Fibroblast of lung (primary cell): ENCODE measurements around the gene SLC30A10. TPM values are rescaled to one million over a fixed set of nuclear protein-coding genes. Genes with fewer than 3 reads are reported as not detected.
"Not testable (repeated sequence)": the region's sequence is repeated elsewhere in the genome, so short reads cannot be mapped to it uniquely, and the experiment has no call there.

Experiments
- DNase-seq, 2 donors: peaks; one replicate each; pipeline versions ENCODE4 v3.0.0 to v3.0.0-alpha.2; 2010; ENCODE audit warnings: low read depth in 2 of 2
- H2AFZ ChIP-seq: 2 replicates; pipeline ENCODE4 v1.5.1; 2012; ENCODE audit warnings: low read length, control low read depth, inconsistent platforms
- H3K27ac ChIP-seq: 2 replicates; pipeline ENCODE4 v1.5.1; 2011; ENCODE audit warnings: low read length, control low read depth; ENCODE audit not compliant: insufficient read depth
- H3K27me3 ChIP-seq: 2 replicates; pipeline ENCODE4 v1.5.1; 2011; ENCODE audit warnings: mild to moderate bottlenecking, low read length; ENCODE audit not compliant: control insufficient read depth, insufficient read depth
- H3K36me3 ChIP-seq: 2 replicates; pipeline ENCODE4 v1.5.1; 2011; ENCODE audit warnings: low read length; ENCODE audit not compliant: control insufficient read depth, insufficient read depth
- H3K4me1 ChIP-seq: 2 replicates; pipeline ENCODE4 v1.5.1; 2011; ENCODE audit warnings: low read length; ENCODE audit not compliant: control insufficient read depth, insufficient read depth; ENCODE audit errors: extremely low read depth
- H3K4me2 ChIP-seq: 2 replicates; pipeline ENCODE4 v1.5.1; 2011; ENCODE audit warnings: low read length, control low read depth; ENCODE audit not compliant: insufficient read depth; ENCODE audit errors: extremely low read depth
- H3K4me3 ChIP-seq, 4 experiments: fragments of 200-600 bp in 1 of 4; sonication (generic) in 1 of 4; replicated peaks in 1 of 4; 2 replicates each; pipeline ENCODE4 v1.5.1; 2011 to 2016; ENCODE audit warnings: low read length in 4 of 4, low read depth in 3 of 4, mild to moderate bottlenecking in 3 of 4, control low read depth in 2 of 4, inconsistent platforms in 1 of 4, mixed read lengths in 1 of 4; ENCODE audit not compliant: insufficient read depth in 1 of 4; ENCODE audit errors: control extremely low read depth in 1 of 4
- H3K79me2 ChIP-seq: 2 replicates; pipeline ENCODE4 v1.5.1; 2012; ENCODE audit warnings: mild to moderate bottlenecking, low read length, inconsistent platforms; ENCODE audit not compliant: control insufficient read depth, insufficient read depth
- H3K9ac ChIP-seq: 2 replicates; pipeline ENCODE4 v1.5.1; 2011; ENCODE audit warnings: mild to moderate bottlenecking, low read length, control low read depth; ENCODE audit not compliant: insufficient read depth
- H3K9me3 ChIP-seq: 2 replicates; pipeline ENCODE4 v1.5.1; 2012; ENCODE audit warnings: low read depth, low read length; ENCODE audit not compliant: control insufficient read depth, insufficient read depth
- H4K20me1 ChIP-seq: 2 replicates; pipeline ENCODE4 v1.5.1; 2011; ENCODE audit warnings: low read length; ENCODE audit not compliant: control insufficient read depth, insufficient read depth; ENCODE audit errors: extremely low read depth
- EZH2 ChIP-seq: IDR thresholded peaks from 2 replicates; pipeline ENCODE4 v1.5.1; 2012; ENCODE audit warnings: low read length, control low read depth, mild to moderate bottlenecking; ENCODE audit errors: missing control alignments
- polyA plus RNA-seq, 2 donors: library from polyadenylated mRNA; depleted of rRNA in 1 of 2; stranded (reverse) in 1 of 2; unstranded in 1 of 2; fragments of >200 nt; gene quantifications; 2 replicates each; pipeline ENCODE4 v1.2.1, GENCODE V29; 2011 to 2012; ENCODE audit warnings: missing spikeins in 1 of 2
- total RNA-seq: library from RNA; depleted of rRNA; stranded (reverse); fragments of >200 nt; gene quantifications from 2 replicates; pipeline ENCODE4 v1.2.1, GENCODE V29; 2014
- TF ChIP-seq, protein P1 (sequence below), 2 donors: IDR thresholded peaks in 1 of 2; conservative IDR thresholded peaks in 1 of 2; 1 replicate in 1 of 2; 2 replicates in 1 of 2; pipeline ENCODE4 v1.5.1; 2011 to 2012; ENCODE audit warnings: low read length in 2 of 2, control low read depth in 1 of 2, inconsistent platforms in 1 of 2, low read depth in 1 of 2, mild to moderate bottlenecking in 1 of 2

The SLC30A10 gene
- total and polyA plus RNA-seq, 2 donors (not counting 1 experiment from before 2014, with no cell fraction given), result not detected

DNA sequence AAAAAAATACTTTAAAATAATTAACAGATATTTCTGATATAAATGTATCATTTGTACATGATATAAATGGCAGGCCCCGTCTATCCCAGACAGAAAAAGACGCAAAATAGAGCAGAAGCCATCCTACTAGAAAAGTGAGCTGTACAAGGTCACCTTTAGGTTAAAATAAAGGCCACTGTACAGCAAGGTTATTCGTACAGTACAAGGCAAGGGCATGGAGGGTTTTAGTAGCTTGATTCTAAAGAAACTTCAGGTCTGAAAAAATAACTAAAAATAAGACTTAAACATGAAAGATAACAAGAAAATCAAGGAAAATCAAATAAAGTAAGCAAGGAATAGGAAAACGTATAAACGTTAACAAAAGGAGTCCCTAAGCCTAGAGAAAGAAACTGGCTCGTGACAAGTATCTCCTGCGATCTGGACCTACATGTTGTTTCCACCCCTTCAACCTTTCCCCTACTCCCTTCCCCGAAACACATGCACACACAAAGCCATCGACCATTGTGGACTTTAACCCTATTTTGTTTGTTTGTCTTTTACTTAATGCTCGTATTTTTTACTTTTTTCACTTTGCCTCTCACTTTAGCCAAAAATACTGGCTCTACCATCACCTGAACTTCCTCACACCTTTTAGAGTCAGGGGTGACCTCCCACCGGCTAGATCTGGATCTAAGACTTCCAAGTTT is 26.5 kb upstream of the SLC30A10 start:
- Histone ChIP-seq H2AFZ (no peak overlapping the region), H3K27me3 (no peaks in the 10 kb centered on the region), H3K4me2 (no peak overlapping the region), H3K36me3 (no peaks in the 10 kb centered on the region), H4K20me1 (no peaks in the 10 kb centered on the region), H3K4me1 (no peaks in the 10 kb centered on the region), H3K79me2 (no peaks in the 10 kb centered on the region), H3K4me3 (no peak overlapping the region), H3K9ac (no peak overlapping the region), H3K27ac (no peak overlapping the region), H3K9me3 (no peaks in the 10 kb centered on the region)
- no peak for TF ChIP-seq EZH2
- TF ChIP-seq, protein P1, sequence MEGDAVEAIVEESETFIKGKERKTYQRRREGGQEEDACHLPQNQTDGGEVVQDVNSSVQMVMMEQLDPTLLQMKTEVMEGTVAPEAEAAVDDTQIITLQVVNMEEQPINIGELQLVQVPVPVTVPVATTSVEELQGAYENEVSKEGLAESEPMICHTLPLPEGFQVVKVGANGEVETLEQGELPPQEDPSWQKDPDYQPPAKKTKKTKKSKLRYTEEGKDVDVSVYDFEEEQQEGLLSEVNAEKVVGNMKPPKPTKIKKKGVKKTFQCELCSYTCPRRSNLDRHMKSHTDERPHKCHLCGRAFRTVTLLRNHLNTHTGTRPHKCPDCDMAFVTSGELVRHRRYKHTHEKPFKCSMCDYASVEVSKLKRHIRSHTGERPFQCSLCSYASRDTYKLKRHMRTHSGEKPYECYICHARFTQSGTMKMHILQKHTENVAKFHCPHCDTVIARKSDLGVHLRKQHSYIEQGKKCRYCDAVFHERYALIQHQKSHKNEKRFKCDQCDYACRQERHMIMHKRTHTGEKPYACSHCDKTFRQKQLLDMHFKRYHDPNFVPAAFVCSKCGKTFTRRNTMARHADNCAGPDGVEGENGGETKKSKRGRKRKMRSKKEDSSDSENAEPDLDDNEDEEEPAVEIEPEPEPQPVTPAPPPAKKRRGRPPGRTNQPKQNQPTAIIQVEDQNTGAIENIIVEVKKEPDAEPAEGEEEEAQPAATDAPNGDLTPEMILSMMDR (conservative IDR thresholded peaks at IDR 0.05 in 1 of 2, IDR thresholded peaks at IDR 0.05 in 1 of 2; ENCODE audit: low read depth in 1 of 2, low read length in 2 of 2), result no peak
- no peak for DNase-seq

DNA sequence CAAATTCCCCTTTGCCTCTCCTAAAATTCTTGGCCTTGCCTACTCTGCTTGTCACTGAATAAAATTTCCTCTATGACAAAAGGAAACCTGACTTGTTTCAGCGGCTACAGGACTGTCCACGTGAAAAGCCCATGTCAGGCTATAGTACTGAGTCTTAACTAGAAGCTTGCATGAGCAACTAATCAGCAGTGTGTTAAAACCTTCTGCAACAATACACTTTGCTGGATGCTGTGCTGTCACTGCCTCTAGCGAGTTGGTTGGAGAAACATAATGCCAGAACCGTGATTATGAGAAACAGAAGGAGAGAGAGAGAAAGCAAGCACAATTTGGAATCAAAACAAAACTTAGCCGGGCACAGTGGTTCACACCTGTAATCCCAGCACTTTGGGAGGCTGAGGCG is 25.7 kb upstream of the SLC30A10 start:
- Histone ChIP-seq H3K4me3 (no peak overlapping the region), H3K36me3 (no peaks in the 10 kb centered on the region), H3K4me1 (no peaks in the 10 kb centered on the region), H3K9ac (no peak overlapping the region), H3K27ac (no peak overlapping the region), H3K27me3 (no peaks in the 10 kb centered on the region), H3K79me2 (no peaks in the 10 kb centered on the region), H2AFZ (no peak overlapping the region), H3K4me2 (no peak overlapping the region), H3K9me3 (no peaks in the 10 kb centered on the region), H4K20me1 (no peaks in the 10 kb centered on the region)
- DNase-seq, result no peak
- TF ChIP-seq, protein P1 (conservative IDR thresholded peaks at IDR 0.05 in 1 of 2, IDR thresholded peaks at IDR 0.05 in 1 of 2; ENCODE audit: low read depth in 1 of 2, low read length in 2 of 2), result no peak
- TF ChIP-seq EZH2, result no peak

DNA sequence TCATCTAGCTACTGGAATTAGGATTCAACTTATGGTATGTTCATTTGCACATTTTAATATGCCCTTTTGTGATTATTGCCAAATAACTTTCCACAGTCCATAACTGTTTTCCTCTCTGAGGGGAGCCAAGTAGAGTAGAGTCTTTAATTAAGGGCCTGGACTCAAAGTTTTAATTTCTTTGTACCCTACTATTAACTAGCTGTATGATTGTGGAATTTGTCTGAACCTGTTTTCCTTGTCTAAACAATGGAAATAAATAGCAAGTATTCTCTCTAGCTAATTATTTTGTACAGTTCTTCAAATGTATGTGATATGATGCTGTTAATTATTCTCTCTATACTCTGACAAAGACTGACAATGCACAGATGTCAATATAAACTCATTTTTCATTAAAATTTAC is 24.0 kb upstream of the SLC30A10 start:
- no peak for DNase-seq
- H3K36me3 ChIP-seq, result no peaks in the 10 kb centered on the region
- H3K27me3 ChIP-seq, result no peaks in the 10 kb centered on the region
- no peak overlapping the region for H3K27ac ChIP-seq
- no peaks in the 10 kb centered on the region for H4K20me1 ChIP-seq
- no peaks in the 10 kb centered on the region for H3K79me2 ChIP-seq
- H3K9ac ChIP-seq, result no peak overlapping the region
- no peaks in the 10 kb centered on the region for H3K9me3 ChIP-seq
- H3K4me1 ChIP-seq, result no peaks in the 10 kb centered on the region
- TF ChIP-seq, protein P1 (conservative IDR thresholded peaks at IDR 0.05 in 1 of 2, IDR thresholded peaks at IDR 0.05 in 1 of 2; ENCODE audit: low read depth in 1 of 2, low read length in 2 of 2), result no peak
- no peak overlapping the region for H3K4me3 ChIP-seq
- no peak overlapping the region for H3K4me2 ChIP-seq
- H2AFZ ChIP-seq, result no peak overlapping the region

DNA sequence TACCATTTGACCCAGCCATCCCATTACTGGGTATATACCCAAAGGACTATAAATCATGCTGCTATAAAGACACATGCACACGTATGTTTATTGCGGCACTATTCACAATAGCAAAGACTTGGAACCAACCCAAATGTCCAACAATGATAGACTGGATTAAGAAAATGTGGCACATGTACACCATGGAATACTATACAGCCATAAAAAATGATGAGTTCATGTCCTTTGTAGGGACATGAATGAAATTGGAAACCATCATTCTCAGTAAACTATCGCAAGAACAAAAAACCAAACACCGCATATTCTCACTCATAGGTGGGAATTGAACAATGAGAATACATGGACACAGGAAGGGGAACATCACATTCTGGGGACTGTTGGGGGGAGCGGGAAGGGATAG is 20.9 kb upstream of the SLC30A10 start:
- H3K27ac ChIP-seq, H3K4me2 ChIP-seq, H3K9me3 ChIP-seq, H2AFZ ChIP-seq, H3K4me1 ChIP-seq, H3K27me3 ChIP-seq, H3K4me3 ChIP-seq, DNase-seq, H3K9ac ChIP-seq, H3K79me2 ChIP-seq, H4K20me1 ChIP-seq, H3K36me3 ChIP-seq: not testable (repeated sequence)

DNA sequence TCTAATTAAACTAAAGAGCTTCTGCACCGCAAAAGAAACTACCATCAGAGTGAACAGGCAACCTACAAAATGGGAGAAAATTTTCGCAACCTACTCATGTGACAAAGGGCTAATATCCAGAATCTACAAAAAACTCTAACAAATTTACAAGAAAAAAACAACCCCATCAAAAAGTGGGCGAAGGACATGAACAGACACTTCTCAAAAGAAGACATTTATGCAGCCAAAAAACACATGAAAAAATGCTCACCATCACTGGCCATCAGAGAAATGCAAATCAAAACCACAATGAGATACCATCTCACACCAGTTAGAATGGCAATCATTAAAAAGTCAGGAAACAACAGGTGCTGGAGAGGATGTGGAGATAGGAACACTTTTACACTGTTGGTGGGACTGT is 20.4 kb upstream of the SLC30A10 start:
- not testable (repeated sequence) for H3K4me3 ChIP-seq, DNase-seq, H3K4me1 ChIP-seq, H3K27me3 ChIP-seq, H4K20me1 ChIP-seq, H3K36me3 ChIP-seq, H3K9me3 ChIP-seq, H3K79me2 ChIP-seq, H2AFZ ChIP-seq, H3K9ac ChIP-seq, H3K27ac ChIP-seq, H3K4me2 ChIP-seq
